ENCODE data around the gene SNX30.

SNX30 gene

DNA sequence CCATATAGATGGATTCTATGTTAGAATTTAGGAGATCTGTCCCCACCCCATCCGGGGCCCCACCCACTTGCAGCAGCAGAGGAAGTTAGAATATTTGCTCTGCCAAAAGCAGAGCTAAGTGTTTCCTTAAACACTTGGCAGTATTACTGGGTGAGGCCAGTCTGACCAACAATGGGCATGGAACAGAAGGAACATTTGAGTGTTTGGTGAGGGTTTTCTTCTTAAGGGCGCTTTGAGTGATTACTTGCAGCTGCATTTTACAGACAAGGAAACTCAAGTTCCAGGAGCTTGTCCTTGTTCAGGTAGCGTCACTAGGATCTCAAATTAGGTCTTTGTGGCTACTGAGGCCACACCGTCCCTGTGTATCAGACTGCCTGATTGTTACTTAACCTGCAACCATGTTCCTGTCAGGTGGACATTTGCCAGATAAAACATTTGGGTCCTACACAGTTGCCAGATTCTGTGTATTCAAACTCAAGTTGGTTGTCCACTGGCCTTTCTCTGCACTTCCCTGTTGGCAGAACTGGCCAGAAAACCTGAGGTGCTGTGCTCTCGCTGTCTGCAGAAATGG is 80.8 kb downstream of the SNX30 start:
- DNase-seq = no peak

DNA sequence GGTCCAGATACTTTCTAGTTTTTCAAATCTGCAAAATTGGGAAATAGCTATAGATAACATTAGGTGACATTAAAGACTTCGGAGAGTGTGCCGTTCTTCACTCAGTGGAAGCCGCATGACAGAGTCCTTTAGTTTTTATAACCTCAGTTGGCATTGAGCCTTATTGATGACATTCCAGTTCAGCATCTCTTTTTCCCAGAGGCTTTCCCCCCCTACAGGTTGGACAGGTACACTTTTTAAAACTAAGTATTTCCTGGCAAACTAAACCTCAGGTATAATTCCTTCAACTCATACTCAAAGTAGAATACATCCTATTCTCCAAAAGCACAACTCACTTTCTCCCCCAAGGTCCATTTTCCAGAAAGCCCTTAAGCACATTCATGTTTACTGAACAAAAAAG is 81.4 kb downstream of the SNX30 start:
- DNase-seq = no peak

DNA sequence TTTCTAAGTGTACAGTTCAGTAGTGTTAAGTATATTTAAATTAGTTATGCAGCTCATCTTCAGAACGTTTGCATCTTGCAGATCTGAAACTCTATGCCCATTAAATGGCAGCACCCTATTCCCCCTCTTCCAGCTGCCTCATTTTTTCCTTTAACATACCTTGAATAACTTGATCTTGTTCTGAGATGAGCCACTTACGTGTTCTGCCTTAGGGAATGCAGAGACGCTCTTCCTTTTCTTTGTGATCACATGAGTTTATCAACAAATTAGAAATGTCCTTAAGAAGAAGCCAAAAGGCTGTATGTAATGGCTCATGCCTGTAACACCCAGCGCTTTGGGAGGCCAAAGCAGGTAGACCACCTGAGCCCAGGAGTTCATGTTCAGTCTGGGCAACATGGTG is 82.5 kb downstream of the SNX30 start:
- no peak for DNase-seq

DNA sequence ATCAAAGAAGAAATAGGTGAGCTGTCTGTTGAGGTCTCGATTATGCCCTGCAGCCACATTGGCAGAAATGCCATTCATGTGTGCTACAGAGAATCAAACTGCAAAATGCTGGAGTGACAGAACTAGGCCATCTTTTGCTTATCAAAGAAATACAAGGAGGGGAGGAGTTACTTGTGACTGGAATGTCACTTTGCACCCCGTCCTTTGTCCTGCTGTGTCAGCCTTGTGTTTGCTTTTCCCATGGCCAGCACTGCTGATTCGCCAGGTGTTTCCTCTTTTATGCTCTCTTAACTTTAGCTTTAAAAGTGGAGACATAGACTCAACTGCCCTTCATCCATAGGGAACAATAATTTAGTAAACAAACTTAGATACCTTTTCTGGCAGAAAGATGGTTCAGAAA is 85.8 kb downstream of the SNX30 start:
- no peak for DNase-seq

DNA sequence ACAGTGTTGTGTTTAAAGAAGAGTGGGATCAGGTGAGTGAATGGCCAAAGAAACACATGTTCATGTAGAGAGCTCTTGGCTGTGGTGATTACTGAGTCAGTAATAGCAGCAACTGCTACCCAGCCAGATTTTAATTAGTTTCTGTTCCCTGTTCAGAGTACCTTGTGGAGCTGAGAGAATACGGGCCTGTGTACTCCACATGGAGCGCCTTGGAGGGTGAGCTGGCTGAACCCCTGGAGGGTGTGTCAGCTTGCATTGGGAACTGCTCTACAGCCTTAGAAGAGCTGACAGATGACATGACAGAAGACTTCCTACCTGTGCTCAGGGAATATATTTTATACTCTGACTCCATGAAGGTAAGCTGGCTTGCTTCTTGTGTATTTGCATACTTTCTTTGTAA is 87.8 kb downstream of the SNX30 start:
- no peak for DNase-seq

DNA sequence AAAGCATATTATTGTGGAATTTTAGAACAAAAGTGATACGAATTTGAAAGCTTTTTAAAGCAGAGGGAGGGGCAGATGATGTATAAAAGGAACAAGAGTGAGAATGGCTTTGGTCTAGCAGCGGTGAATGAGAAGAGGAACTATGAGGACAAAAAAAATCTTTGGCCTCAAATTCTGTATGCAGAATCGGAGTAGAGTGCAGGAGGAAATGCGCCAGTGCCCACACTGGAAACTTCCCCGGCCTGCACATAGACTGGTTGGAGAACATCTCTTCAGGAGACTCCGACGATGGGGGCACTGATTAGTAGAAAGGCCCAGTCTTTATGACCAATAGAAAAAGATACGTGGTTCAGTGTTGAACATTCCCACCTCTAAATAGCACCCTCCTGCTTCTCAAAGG is 88.8 kb downstream of the SNX30 start:
- no peak for DNase-seq

DNA sequence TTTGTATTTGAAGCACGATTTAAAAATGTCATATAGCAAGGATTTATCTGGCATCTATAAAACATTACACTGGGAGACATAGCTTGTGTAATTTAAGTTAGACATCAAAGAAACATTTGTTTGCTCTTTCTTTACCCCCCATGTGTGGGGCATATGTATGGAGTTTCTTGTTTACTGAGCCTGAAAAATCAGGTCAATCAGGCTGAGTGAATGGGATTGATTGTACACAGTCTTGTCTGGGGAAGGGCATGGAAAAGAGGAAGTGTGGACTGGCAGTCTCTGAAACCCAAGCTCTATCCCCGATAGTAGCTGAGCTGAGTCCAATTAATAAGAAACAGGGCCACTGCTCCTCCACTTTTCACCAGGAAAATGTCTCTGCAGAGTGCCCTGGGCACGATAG is 90.7 kb downstream of the SNX30 start:
- no peak for DNase-seq

DNA sequence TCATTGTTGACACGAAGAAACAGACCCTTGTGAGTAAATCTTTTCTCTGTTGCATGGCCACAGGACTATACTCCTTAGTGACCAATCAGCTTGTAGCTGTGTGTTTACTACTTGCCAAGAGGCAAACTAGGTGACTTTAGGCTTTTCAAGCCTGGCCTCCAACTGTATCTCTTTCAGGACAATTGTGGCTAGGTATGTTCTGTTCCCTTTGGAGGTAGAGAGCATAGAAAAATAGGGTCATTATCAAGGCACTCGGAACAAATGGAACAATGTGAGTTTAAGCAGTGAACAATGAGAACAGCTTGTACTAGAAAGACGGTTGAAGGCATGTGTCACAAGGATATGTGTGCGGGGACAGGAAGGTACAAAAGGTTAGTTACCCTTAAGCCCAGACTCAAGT is 92.0 kb downstream of the SNX30 start:
- no peak for DNase-seq

DNA sequence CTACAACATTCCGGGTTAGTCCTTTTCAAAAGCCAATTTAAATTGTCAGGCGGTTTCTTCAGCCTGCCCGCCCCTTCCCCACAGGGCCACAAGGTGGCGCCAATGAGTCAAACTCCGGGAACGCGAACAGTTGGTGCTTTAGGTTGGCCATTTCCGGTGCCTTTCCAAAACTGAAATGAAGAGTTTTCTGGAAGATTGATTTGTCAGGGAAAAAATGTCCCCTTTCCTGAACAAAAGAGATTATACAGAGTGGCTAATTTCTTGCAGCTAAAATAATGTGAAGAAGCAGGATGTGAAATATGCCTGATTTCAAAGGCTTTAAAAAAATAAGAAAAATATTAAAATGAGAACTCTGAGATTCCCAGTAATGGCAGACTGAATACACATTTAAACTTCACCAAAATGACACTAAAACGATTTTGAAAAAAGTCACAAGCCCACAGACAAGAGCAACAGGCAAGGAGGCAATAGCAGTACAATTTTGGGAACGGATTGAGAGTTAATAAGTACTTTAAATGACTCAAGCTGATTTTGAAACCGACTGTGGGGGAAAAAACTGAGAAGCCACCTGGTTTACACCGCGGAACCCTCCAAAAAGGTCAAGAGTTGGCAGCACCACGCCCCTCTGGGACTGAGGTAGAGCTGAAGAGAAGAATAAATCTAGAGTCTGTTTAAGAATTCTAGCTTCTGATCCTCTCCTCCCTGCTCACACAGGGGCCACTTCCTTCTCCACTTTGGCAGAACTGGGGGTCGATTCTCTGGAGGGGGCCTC is 94.4 kb downstream of the SNX30 start:
- DNase-seq = peak; percentile 45

DNA sequence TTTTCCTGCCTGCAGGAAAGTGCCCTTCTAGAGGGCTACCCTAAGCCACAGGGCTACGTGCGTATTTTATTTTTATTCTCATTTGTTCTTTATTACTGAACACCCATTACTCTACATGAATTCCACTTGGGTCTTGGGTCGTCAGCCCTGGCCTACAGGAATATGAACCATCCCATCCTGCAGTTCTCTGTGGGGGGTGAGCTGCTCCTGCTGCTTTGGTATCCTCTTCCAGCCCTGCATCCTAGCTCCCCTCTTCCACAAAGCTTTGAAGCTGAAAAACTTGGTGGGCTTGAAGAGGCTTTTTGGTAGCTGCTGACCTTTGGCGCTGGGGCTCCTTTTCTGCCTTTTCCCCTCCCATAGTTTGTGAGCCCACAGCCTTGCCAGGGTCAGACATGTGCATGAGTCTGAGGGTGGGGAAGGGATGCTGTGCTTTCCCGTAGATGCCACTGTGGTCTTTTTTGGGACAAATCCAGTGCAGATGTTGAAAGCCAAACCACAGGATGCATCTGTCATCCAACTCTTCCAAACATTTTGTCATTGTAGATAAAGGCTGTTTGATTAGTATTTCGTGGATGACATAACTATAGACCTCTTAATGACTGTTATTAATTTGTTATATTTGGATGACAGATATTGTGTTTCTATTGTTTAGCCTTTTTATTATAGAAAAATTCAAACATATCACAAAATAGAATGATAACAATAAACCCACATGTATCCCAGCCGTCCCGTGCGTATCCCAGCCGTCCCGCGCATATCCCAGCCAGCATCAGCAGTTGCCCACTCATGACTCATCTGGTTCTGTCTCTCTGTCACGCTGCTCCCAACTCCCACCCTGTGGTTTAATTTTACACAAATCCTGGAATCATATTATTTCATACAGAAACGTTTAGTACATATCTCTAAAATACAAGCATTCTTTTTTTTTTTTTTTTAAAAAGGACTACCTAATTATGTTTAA is 96.2 kb downstream of the SNX30 start:
- no peak for DNase-seq

DNA sequence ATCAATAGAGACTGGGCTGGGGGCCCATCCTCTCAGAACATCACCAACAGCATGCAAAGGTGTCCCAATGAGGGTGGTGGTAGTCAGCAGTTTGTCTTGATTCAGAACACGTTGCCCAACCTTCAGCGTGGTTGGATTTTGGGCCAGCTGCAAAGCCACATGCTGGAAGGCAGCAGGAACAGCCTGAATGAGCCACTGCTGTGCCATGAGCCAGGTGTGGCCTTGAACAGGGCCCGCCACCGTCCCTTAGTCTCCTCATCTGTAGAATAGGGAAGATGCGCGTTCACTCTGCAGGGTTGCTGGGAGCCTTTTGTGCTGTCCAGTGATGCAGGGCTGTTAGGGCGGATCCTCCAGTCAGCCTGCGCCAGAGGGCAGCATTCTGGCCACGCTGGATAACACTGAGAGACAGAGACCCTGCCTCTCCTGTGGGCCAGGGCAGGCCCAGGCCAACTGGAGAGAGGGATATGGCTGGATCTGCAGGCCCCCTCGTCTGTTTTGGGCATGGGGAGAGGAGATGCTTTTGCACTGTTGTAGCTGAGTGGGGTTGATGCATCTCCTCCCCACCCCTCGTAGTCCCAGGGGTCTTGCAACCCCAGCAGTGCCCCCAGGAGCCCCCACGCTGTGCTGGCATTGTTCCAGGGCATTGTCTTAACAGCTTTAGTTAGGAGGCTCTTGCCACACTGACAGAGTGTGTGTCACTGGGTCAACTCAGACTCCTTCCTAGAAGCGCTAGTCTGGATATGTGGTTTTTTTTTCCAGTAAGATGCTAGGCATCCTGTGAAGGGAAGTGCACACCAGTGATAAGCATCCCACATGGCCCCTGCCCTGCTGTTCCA is 98.0 kb downstream of the SNX30 start:
- DNase-seq = no peak

DNA sequence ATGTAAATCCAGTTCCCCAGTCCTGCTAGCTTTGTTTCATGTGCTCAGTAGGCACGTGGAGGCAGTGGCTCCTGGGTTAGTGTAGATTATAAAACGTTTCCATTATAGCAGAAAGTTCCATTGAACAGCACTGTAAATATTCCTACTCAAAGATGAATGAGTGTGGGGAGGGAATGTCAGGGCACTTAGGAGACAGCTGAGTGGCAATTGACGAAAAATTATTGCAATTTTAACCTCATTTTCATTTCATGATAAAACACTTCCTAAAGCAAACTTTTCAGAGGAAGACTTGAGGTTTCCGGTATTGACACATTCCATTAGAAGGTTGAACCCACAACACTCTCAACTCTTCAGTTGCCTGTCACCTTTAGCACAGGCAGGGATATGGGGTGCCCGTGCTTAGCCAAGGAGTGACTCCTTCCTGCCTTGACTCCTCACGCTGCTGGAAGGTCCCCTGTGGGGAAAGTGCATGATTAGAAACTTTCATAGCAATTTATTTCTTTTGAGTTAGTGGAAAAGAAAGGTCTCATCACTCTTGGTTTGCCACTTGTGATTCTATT is 98.9 kb downstream of the SNX30 start:
- no peak for DNase-seq

DNA sequence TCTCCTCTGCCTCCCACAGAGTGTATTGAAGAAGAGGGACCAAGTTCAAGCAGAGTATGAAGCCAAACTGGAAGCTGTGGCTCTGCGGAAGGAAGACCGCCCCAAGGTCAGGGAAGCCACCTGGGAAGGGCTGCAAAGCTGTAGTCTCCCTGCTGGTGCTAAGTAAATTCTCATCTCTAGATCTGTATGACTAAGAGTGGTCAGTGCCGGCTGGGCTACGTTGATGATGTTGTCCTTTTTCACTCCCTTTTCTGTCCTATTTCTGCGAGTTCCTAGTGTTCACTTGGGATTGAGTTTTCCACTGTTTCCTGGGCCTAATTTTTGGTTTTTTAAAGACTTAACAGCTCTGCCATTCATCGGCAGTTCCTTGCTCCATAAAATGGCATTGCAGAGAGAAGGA is 100.3 kb downstream of the SNX30 start:
- no peak for DNase-seq

DNA sequence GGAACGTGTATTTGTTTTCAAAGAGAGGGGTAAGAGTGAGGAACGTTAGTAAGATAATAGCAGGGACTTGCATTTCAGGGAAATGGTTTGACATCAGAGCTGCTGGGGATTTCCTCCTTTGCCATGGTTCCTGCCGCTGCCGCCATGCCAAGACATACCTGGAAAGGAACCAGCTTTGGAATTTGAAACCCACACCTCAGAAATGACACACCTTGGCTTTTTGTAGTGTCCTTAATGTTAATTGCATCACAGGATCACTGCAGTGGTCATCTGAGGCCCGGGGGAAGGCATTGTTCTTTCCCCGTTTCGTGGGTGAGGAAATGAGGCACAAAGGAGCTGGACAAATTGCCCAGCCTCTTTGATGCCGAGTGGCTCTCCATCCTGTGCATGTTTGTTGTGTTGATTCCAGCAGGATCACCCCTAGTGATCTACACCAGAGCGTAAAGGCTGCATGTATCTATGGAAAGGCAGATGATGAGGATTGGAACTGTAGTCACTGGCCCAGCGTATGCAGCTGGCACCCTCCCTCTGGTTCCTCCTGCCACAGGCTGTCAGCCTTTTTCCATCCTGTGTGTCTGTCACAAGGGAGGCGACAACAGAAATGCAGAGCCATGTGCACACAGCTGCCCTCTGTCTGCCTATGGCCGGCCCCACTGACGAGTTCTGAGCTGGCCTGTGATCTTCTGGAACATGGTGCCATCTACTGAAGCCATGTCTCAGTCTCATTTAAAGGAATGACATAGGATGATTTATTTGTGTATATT is 102.4 kb downstream of the SNX30 start:
- no peak for DNase-seq

DNA sequence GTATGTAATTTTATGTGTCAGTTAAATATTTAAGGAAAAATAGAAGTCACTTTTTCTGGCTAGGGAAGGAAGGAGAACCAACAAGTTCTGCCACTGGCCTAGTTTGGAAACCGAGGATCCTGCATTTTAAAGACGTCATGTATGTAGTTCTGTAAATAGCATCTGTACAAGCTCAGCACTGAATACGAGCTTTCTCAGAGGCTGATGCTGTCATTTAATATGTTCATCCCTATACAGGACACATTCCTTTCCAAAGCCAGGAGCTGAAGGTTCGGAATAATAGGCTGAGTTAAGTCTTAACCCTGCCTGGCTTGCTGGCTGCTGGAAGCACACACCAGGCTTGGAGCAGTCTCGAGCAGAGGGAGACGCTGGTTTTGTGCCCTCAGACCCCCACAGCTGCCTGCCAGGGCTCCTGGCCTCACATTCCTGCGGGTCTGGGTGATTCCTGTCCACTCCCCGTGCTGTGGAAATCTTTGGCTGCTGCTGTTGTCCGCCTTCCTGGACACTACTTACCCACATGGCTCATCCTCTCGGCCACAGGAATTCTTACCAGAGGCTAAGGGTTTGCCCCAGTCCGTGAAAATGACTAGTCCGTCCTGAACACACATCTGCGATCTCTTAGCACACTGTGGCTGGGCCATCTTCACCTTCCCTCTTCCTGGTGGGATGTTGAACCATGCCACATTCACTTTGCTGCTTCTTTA is 103.5 kb downstream of the SNX30 start:
- no peak for DNase-seq

DNA sequence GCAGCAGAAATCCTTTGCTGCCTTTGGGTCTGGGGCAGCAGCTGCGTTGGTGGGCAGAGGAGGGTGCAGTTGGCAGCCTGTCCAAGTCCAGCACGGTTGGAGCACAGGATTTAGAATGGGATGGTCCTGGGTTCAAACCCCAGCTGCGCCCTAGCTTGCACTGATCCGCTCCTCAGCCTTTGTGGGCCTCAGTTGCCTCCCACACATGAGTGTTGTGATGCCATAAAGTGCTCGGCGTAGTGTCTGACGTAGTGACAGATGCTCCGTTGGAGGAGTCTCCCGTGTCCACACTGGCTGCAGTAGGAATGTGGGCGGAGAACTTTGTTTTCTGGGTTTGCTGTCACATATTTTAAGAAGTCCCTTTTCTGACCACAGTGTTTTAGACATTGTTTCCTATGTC is 104.1 kb downstream of the SNX30 start:
- DNase-seq = no peak

DNA sequence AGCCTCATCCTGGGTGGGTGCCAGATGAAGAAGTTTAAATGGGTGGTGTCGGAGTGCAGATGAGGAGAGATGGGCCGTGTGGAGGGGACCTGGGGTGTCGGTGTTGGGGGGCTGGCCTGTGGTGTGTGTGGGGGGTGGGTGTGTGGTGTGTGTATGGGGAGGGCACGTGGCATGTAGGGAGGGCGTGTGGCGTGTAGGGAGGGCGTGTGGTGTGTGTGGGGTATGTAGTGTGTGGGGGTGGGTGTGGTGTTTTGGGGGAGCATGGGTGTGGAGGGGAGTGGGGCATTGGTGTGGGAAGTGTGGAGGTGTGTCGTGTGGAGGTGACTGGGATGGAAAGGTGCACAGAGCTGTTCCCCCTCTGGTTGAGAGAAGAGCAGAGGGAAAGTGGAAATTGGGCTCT is 105.6 kb downstream of the SNX30 start:
- DNase-seq = no peak

DNA sequence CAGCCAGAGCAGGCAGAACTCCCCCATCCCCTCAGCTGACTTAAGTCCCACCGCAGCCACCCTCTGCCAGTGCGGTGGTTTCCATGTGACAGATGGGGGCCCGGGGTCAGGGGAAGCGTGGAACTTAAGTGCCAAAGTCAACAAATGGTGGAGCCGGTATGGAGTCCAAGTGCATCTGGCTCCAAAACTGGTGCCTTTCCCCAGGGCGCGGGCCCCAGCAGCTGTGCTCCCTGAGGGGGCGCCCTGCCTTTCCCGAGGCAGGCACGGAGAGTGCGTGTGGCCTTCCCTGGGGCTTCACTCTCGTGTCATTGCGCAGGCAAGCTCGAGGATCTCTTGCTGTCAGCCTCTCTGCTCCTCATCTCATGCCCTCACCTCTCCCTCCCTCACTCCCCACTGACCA is 106.3 kb downstream of the SNX30 start:
- no peak for DNase-seq

DNA sequence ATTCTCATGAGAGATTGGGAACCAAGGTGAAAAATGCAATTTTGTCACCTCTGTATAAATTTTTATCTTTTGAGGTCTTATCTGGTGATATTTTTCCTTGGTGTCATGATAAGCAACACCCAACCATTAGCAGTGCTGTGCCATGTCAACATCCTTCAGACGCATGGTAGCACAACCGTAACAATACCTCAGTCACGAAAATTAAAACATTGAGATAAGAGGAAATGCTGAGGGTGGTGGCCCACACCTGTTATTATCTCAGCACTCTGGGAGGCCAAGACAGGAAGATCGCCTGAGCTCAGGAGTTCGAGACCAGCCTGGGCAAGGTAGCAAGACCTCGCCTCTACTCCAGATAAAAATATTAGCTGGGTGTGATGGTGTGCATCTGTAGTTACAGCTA is 107.4 kb downstream of the SNX30 start:
- DNase-seq = no peak

DNA sequence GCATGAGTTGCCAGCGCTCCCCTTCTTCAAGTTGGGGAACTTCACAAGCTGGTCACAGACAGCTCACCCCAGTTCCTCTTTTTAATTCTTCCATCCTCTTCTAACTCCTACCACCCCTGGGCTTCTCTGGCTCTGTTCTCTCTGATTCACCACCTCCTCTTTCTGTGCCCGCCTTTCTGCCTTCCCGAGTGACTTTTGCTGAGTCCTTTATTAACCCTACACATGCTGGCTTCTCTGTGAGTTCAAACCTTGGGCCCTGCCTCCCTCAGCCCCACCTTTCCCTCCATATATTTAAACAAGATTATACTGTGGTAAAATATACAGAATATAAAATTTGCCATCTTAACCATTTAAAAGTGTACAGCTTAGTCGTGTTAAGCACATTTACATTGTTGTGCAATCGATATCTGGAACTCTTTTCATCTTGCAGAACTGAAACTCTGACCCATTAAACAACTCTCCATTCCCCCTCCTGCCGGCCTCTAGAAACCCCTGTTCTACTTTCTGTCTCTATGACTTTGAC is 108.1 kb downstream of the SNX30 start:
- DNase-seq = no peak

DNA sequence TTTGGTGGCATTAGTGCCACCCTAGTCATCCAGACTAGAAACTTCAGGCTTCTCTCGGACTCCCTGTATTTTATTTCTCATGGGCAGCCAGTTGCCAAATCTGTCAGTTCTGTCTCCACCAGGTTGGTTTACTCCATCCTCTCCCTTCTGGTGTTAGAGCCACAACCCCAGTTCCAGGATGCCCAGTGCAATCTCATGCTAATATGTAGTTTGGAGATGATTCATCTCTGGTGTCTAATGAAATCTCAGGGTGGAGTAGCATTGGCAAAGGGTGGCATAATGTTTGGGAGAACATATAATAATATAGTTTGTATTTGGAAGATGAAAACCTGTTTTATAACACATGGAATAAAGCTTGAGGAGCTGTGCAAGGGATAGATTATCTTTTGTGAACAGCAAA is 109.9 kb downstream of the SNX30 start:
- DNase-seq = no peak

Data from SHP77 treated with DMSO at 0.1 percent for 48 hours (cell line).